K562 (cell line): ENCODE results near the gene COQ9. TPM values are rescaled to one million over a fixed set of nuclear protein-coding genes. Genes with fewer than 3 reads are reported as not detected.
A peak's percentile ranks its signal among the peaks of the same experiment; 100 is the strongest.

Experiments used
- ATAC-seq: fragments of 200-7000 bp; cut with Tn5 transposase; 3 replicates; pipeline ENCODE4 v1.9.1; 2020; ENCODE audit warnings: moderate library complexity
- BruUV-seq: library from RNA; stranded (reverse); fragments of 400-500 nt; replicated peaks from 2 replicates; lab custom pipeline; 2021; lab: Mats Ljungman, UMichigan
- CTCF ChIA-PET: fragments of 300-600 bp; formaldehyde crosslinking; extraction: SDS; loops from one replicate; lab custom pipeline; 2021; ENCODE audit warnings: low intra/inter-chr PET ratio; lab: Yijun Ruan, JAX
- POLR2A ChIA-PET: fragments of 300-600, 350-650 bp; sonication (Branson Sonifier 250); formaldehyde crosslinking; extraction: SDS; loops from one replicate; lab custom pipeline; 2021; ENCODE audit warnings: antibody characterized with exemption, inconsistent platforms; lab: Yijun Ruan, JAX
- DNase-seq, 4 experiments: peaks; one replicate each; pipeline versions ENCODE4 v3.0.0 to v3.0.0-alpha.2; 2011 to 2018; ENCODE audit warnings: low spot score in 3 of 4, mixed read lengths in 3 of 4; ENCODE audit errors: extremely low read depth in 1 of 4
- FAIRE-seq: peaks from 2 replicates; lab custom pipeline; 2011; peaks lifted over from hg19 to GRCh38; lab: Jason Lieb, UNC
- H2AFZ ChIP-seq: 2 replicates; pipeline ENCODE4 v1.6.0; 2011; ENCODE audit warnings: low read depth, low read length, control low read depth, inconsistent platforms
- H3K27ac ChIP-seq: fragments of 200-600 bp; 3 replicates; pipeline ENCODE4 v1.8.0; 2011; ENCODE audit warnings: low read depth, mild to moderate bottlenecking, control low read depth, inconsistent platforms, low read length, moderate library complexity, mixed read lengths; ENCODE audit errors: extremely low read depth
- H3K27me3 ChIP-seq, 2 experiments: fragments of 300-600 bp in 1 of 2; 2 replicates in 1 of 2; 3 replicates in 1 of 2; pipeline versions ENCODE4 v1.6.0 to v1.8.0; 2011; ENCODE audit warnings: inconsistent platforms in 2 of 2, low read length in 2 of 2, mild to moderate bottlenecking in 1 of 2, mixed read lengths in 1 of 2, moderate library complexity in 1 of 2; ENCODE audit not compliant: control insufficient read depth in 2 of 2, insufficient read depth in 2 of 2
- H3K36me3 ChIP-seq: fragments of 300-600 bp; 3 replicates; pipeline ENCODE4 v1.8.0; 2011; ENCODE audit warnings: mild to moderate bottlenecking, low read length, inconsistent platforms; ENCODE audit not compliant: control insufficient read depth, insufficient read depth
- H3K4me1 ChIP-seq, 2 experiments: fragments of 200-600 bp in 1 of 2; replicated peaks in 1 of 2; 2 replicates in 1 of 2; 3 replicates in 1 of 2; pipeline versions ENCODE4 v1.5.1 to v1.8.0; 2011; ENCODE audit warnings: inconsistent platforms in 2 of 2, low read length in 2 of 2, mild to moderate bottlenecking in 1 of 2, mixed read lengths in 1 of 2, moderate library complexity in 1 of 2; ENCODE audit not compliant: control insufficient read depth in 2 of 2, insufficient read depth in 2 of 2
- H3K4me2 ChIP-seq: 2 replicates; pipeline ENCODE4 v1.6.1; 2011; ENCODE audit warnings: low read length, control low read depth, inconsistent platforms, mixed read lengths; ENCODE audit not compliant: insufficient read depth
- H3K4me3 ChIP-seq: fragments of 200-600 bp; sonication (generic), shearing (Covaris generic); 2 replicates; pipeline ENCODE4 v1.5.1; 2016; ENCODE audit warnings: control low read depth, inconsistent platforms
- H3K79me2 ChIP-seq: fragments of 200-600 bp; 3 replicates; pipeline ENCODE4 v1.8.0; 2011; ENCODE audit warnings: low read length, inconsistent platforms; ENCODE audit not compliant: control insufficient read depth, insufficient read depth
- H3K9ac ChIP-seq, 2 experiments: 2 replicates each; pipeline versions ENCODE4 v1.6.0 to v1.6.1; 2011; ENCODE audit warnings: low read depth in 2 of 2, low read length in 2 of 2, control low read depth in 1 of 2, inconsistent platforms in 1 of 2, mild to moderate bottlenecking in 1 of 2, mixed read lengths in 1 of 2; ENCODE audit not compliant: insufficient read depth in 1 of 2
- H3K9me1 ChIP-seq: one replicate; pipeline ENCODE4 v1.6.0; 2011; ENCODE audit warnings: inconsistent platforms, mild to moderate bottlenecking, low read length, moderate library complexity; ENCODE audit not compliant: control insufficient read depth, insufficient read depth
- H3K9me3 ChIP-seq: replicated peaks from 2 replicates; pipeline ENCODE4 v1.5.1; 2011; ENCODE audit warnings: low read depth, low read length, inconsistent platforms; ENCODE audit not compliant: control insufficient read depth, insufficient read depth
- H4K20me1 ChIP-seq: replicated peaks from 2 replicates; pipeline ENCODE4 v1.6.1; 2011; ENCODE audit warnings: low read length, inconsistent platforms, mixed read lengths; ENCODE audit not compliant: control insufficient read depth, insufficient read depth
- NRF1 ChIP-seq, 2 experiments: fragments of 450-650 bp; IDR thresholded peaks in 1 of 2; conservative IDR thresholded peaks in 1 of 2; 2 replicates each; pipeline ENCODE4 v1.6.1; 2014; ENCODE audit warnings: mild to moderate bottlenecking in 2 of 2
- PKNOX1 ChIP-seq: fragments of 450-650 bp; IDR thresholded peaks from 2 replicates; pipeline ENCODE4 v1.6.1; 2016
- PREB ChIP-seq: sonication (generic); formaldehyde crosslinking; IDR thresholded peaks from 2 replicates; pipeline ENCODE4 v1.8.1; 2023; ENCODE audit warnings: mild to moderate bottlenecking, missing genetic modification reagents
- TFE3 ChIP-seq: fragments of 450-650 bp; formaldehyde crosslinking; IDR thresholded peaks from 2 replicates; pipeline ENCODE4 v1.4.0; 2020; ENCODE audit warnings: mild to moderate bottlenecking, mixed read lengths
- ZNF354B ChIP-seq: fragments of 250-450 bp; sonication (Bioruptor Pico); IDR thresholded peaks from 2 replicates; pipeline ENCODE4 v1.4.0; 2020
- ZNF384 ChIP-seq: IDR thresholded peaks from 2 replicates; pipeline ENCODE4 v1.6.1; 2012; ENCODE audit warnings: low read depth, low read length, improper control_type of control experiment
- ZNF408 ChIP-seq: fragments of 250-450 bp; sonication (Bioruptor Pico); IDR thresholded peaks from 2 replicates; pipeline ENCODE4 v1.4.0; 2020; ENCODE audit warnings: low read depth, mild to moderate bottlenecking, moderate library complexity
- WGBS: fragments of 100-300 bp; shearing (Covaris generic); methylation state at CpG from one replicate; pipeline ENCODE4 v1.1.6; 2016; ENCODE audit warnings: low coverage, mixed read lengths; ENCODE audit not compliant: insufficient coverage; ENCODE audit errors: missing lambda C conversion rate; 5-methylcytosine and 5-hydroxymethylcytosine counted together
- in situ Hi-C: fragments of 300-500 bp; cut with MboI; formaldehyde crosslinking; loops from 4 replicates; pipeline ENCODE4 v1.15.0; 2018; ENCODE audit warnings: inconsistent platforms, mixed read lengths
- intact Hi-C: fragments of 100-400 bp; cut with micrococcal nuclease; formaldehyde crosslinking; loops from 2 replicates; pipeline ENCODE4 v1.14.2; 2022
- polyA plus RNA-seq, 8 experiments: library from polyadenylated mRNA; depleted of rRNA in 4 of 8; stranded (reverse) in 5 of 8; unstranded in 3 of 8; fragments of >200 nt; fragmentation: Nextera tagmentation in 2 of 8; fragmentation: Illumina TruSeq in 1 of 8; extraction: Ambion mirVana in 2 of 8; extraction: Trizol in 1 of 8; gene quantifications; 2 replicates each; pipeline versions ENCODE4 v1.2.1 to v1.2.3, GENCODE V29; 2011 to 2014; ENCODE audit warnings: inconsistent platforms in 1 of 8, missing spikeins in 1 of 8
- total RNA-seq, 7 experiments: library from RNA; depleted of rRNA in 6 of 7; stranded (reverse); fragments of >200 nt in 6 of 7; fragmentation: Illumina TruSeq in 2 of 7; extraction: Trizol in 2 of 7; gene quantifications; 2 replicates each; pipeline versions ENCODE4 v1.2.1 to v1.2.3, GENCODE V29; 2011 to 2021; ENCODE audit warnings: low replicate concordance in 1 of 7

COQ9 gene
- total and polyA plus RNA-seq, 9 of the 15 experiments (the other 6 are each of a cell fraction or from before 2014, with no cell fraction given), result 35.0 to 139 (median 71.4) TPM

GRCh38 chr16:57500578-57501111, 53.4 kb downstream of the COQ9 start:
- Histone ChIP-seq H3K27ac (no peak overlapping the region), H3K36me3 (no peaks in the 10 kb centered on the region), H4K20me1 (no peaks in the 10 kb centered on the region), H3K9me3 (no peaks in the 10 kb centered on the region), H3K4me1 (peaks cover 8 to 10% of the 10 kb centered on the region in 2 experiments; a peak in 4 of 5 replicates), H3K27me3 (peaks cover 0 to 17% of the 10 kb centered on the region in 2 experiments; a peak in 3 of 5 replicates), H3K4me3 (no peak overlapping the region), H3K79me2 (no peaks in the 10 kb centered on the region), H3K4me2 (0 out of 2 replicates have a peak overlapping the region, but pooled peaks have one; percentile 2), H3K9ac (peak overlapping the region in 1 of 2 experiments; percentile 75; a peak in 2 of 4 replicates), H2AFZ (peak overlapping the region; percentile 38), H3K9me1 (no peaks in the 10 kb centered on the region)
- intact Hi-C loops (no loop called here), in situ Hi-C loops (no loop called here)
- TF ChIP-seq ZNF384, result peak; percentile 90
- TF ChIP-seq NRF1 (conservative IDR thresholded peaks at IDR 0.05 in 1 of 2, IDR thresholded peaks at IDR 0.05 in 1 of 2), result peak in 1 of 2 experiments; percentile 44; a peak in 1 of 4 replicates
- TF ChIP-seq PREB (CRISPR knock-in tag), result no peak
- TF ChIP-seq TFE3 (CRISPR knock-in tag), result no peak
- TF ChIP-seq PKNOX1, result 0 out of 2 replicates have a peak, but pooled peaks have one; percentile 10
- TF ChIP-seq ZNF408 (CRISPR knock-in tag), result no peak
- TF ChIP-seq ZNF354B (CRISPR knock-in tag), result no peak
- DNase-seq (peak in 1 of 4 experiments; percentile 45), ATAC-seq (peak; percentile 52), FAIRE-seq (no peak)
- POLR2A ChIA-PET, result interaction anchor here (0.5 to 1.3 kb wide), 2 partner anchors 14 to 54 kb away, joined by 3 to 4 read pairs; partner anchors contain the start of gene DOK4
- BruUV-seq, result no TSS peak
- WGBS, result 30% methylated on average over 7 of the region's 9 CpGs
- CTCF ChIA-PET, result no interaction called here
